Measurements from ENCODE around the gene ANKS3.
"Not testable (repeated sequence)": the region's sequence is repeated elsewhere in the genome, so short reads cannot be mapped to it uniquely, and the experiment has no call there.

The ANKS3 gene

GRCh38 chr16:4752351-4753100 lies 18.5 kb upstream of the ANKS3 start:
- no peak for DNase-seq

- DNase-seq, result no peak
These were observed 16.8 kb upstream of the ANKS3 start for GRCh38 chr16:4750896-4751295.

- no peak for DNase-seq
These were observed 15.7 kb upstream of the ANKS3 start for GRCh38 chr16:4749700-4750257.

GRCh38 chr16:4748682-4749411 lies 14.8 kb upstream of the ANKS3 start:
- no peak for DNase-seq

- no peak for DNase-seq
These were observed 14.0 kb upstream of the ANKS3 start for GRCh38 chr16:4747906-4748681.

- no peak for DNase-seq
These were observed 13.0 kb upstream of the ANKS3 start for GRCh38 chr16:4746991-4747574.

- no peak for DNase-seq
These were observed 12.1 kb upstream of the ANKS3 start for GRCh38 chr16:4746215-4746614.

GRCh38 chr16:4745274-4745569 lies 11.2 kb upstream of the ANKS3 start:
- no peak for DNase-seq

GRCh38 chr16:4744555-4745273 lies 10.6 kb upstream of the ANKS3 start:
- DNase-seq, result no peak

- no peak for DNase-seq
These were observed 9.3 kb upstream of the ANKS3 start for GRCh38 chr16:4743226-4743878.

- not testable (repeated sequence) for DNase-seq
These were observed 4.3 kb upstream of the ANKS3 start for GRCh38 chr16:4738370-4738769.

- no peak for DNase-seq
These were observed 3.5 kb upstream of the ANKS3 start for GRCh38 chr16:4737545-4737944.

GRCh38 chr16:4736546-4736945 lies 2.5 kb upstream of the ANKS3 start:
- no peak for DNase-seq

- peak; percentile 93 for DNase-seq
These were observed 862 bp upstream of the ANKS3 start for GRCh38 chr16:4734730-4735535.

GRCh38 chr16:4733747-4734062 lies 366 bp downstream of the ANKS3 start:
- peak; percentile 49 for DNase-seq

- DNase-seq, result no peak
These were observed 794 bp downstream of the ANKS3 start for GRCh38 chr16:4733211-4733742.

GRCh38 chr16:4729876-4730275 lies 4.2 kb downstream of the ANKS3 start:
- DNase-seq, result no peak

- DNase-seq, result no peak
These were observed 5.4 kb downstream of the ANKS3 start for GRCh38 chr16:4728676-4729075.

- no peak for DNase-seq
These were observed 7.5 kb downstream of the ANKS3 start for GRCh38 chr16:4726616-4727015.

GRCh38 chr16:4724661-4725270 lies 9.3 kb downstream of the ANKS3 start:
- no peak for DNase-seq
